ENCODE results near the gene CD27. TPM values are rescaled to one million over a fixed set of nuclear protein-coding genes. Genes with fewer than 3 reads are reported as not detected.

The CD27 gene
- total and polyA plus RNA-seq, 9 of the 15 experiments (the other 6 are each of a cell fraction or from before 2014, with no cell fraction given) = 0.24 TPM; not detected in 8

DNA sequence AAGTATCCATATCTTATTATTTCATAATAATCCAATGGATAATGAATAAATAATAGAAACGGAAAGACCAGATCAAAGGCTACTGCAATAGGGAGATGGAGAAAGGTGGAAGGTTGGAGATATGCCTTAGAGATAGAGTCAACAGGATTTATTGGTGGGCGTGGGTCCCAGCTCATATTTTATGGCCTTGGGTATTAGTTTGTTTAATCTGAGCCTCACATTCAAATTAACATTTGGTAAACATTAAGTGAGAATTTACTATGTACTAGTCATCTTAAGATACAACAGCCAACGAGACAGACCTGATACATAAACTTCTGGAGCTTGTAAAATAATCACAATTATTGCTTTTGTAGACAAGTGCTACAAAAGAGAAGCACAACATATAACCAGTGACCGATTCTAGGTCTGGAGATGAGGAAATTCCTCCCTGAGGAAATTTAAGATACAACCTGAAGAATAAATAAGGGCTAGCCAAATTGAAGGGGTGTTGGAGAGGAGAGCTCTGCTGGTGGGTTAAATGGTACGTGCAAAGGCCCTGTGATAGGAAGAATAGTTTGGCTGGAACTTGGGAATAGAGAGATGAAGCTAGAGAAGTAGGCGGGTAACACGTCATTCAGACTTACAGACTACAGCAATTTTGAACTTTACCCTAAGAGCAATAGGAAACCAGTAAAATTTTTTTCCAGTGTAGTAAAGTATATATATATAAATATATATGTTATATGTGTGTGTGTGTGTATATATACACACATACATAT, 44.7 kb upstream of the CD27 start:
- Histone ChIP-seq H3K4me3 (no peak overlapping the region), H4K20me1 (replicated peaks; ENCODE audit: control insufficient read depth, insufficient read depth, low read length) (no peaks in the 10 kb centered on the region), H3K9ac (ENCODE audit: insufficient read depth in 1 of 2, low read depth in 2 of 2, low read length in 2 of 2) (no peak overlapping the region), H3K4me1 (replicated peaks in 1 of 2; ENCODE audit: control insufficient read depth in 2 of 2, insufficient read depth in 2 of 2, low read length in 2 of 2) (no peaks in the 10 kb centered on the region; a peak in 2 of 5 replicates), H3K9me1 (ENCODE audit: control insufficient read depth, insufficient read depth, low read length) (no peaks in the 10 kb centered on the region), H3K4me2 (ENCODE audit: insufficient read depth, low read length) (no peak overlapping the region), H3K79me2 (ENCODE audit: control insufficient read depth, insufficient read depth, low read length) (no peaks in the 10 kb centered on the region), H3K27ac (ENCODE audit: extremely low read depth, low read depth, low read length) (no peak overlapping the region), H3K9me3 (replicated peaks; ENCODE audit: control insufficient read depth, insufficient read depth, low read depth, low read length) (no peaks in the 10 kb centered on the region), H3K27me3 (ENCODE audit: control insufficient read depth in 2 of 2, insufficient read depth in 2 of 2, low read length in 2 of 2) (no peaks in the 10 kb centered on the region), H3K36me3 (ENCODE audit: control insufficient read depth, insufficient read depth, low read length) (no peaks in the 10 kb centered on the region), H2AFZ (ENCODE audit: low read depth, low read length) (no peak overlapping the region)
- intact Hi-C loops (cut with micrococcal nuclease) = no loop called here
- TF ChIP-seq, protein P1, sequence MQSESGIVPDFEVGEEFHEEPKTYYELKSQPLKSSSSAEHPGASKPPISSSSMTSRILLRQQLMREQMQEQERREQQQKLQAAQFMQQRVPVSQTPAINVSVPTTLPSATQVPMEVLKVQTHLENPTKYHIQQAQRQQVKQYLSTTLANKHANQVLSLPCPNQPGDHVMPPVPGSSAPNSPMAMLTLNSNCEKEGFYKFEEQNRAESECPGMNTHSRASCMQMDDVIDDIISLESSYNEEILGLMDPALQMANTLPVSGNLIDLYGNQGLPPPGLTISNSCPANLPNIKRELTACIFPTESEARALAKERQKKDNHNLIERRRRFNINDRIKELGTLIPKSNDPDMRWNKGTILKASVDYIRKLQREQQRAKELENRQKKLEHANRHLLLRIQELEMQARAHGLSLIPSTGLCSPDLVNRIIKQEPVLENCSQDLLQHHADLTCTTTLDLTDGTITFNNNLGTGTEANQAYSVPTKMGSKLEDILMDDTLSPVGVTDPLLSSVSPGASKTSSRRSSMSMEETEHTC (IDR thresholded peaks at IDR 0.05) = no peak
- TF ChIP-seq YY1 (IDR thresholded peaks at IDR 0.05; ENCODE audit: borderline replicate concordance in 1 of 3, control insufficient read depth in 1 of 3, extremely low read depth in 1 of 3, insufficient read depth in 3 of 3, insufficient read length in 1 of 3, insufficient replicate concordance in 2 of 3, low read depth in 1 of 3, low read length in 2 of 3) (no peak), ZNF165 (CRISPR knock-in tag; IDR thresholded peaks at IDR 0.05; ENCODE audit: borderline replicate concordance) (no peak), RBM25 (IDR thresholded peaks at IDR 0.05; ENCODE audit: low read depth, low read length, severe bottlenecking) (peak; percentile 18)
- FAIRE-seq = no peak
- no TSS peak for BruUV-seq (replicated peaks)
- ATAC-seq = no peak
- ChIA-PET POLR2A (interaction anchor here (0.5 kb wide), 1 partner anchor 34 kb away, joined by 3 read pairs; no protein-coding TSS in a partner anchor), CTCF (ENCODE audit: low intra/inter-chr PET ratio) (no interaction called here)
- 77% methylated on average over 7 of the region's 7 CpGs for WGBS (ENCODE audit: insufficient coverage, low coverage, missing lambda C conversion rate)
- no peak for DNase-seq (ENCODE audit: extremely low read depth in 1 of 4, low spot score in 3 of 4)
- in situ Hi-C loops (cut with MboI) = no loop called here

Data from K562 (cell line).